Trophoblast cell (in vitro differentiated cells and primary cell): ENCODE measurements around the gene CAPN3.

Experiments used
- DNase-seq, 2 donors: peaks; one replicate each; pipeline ENCODE4 v3.0.0-alpha.2; 2016
- H2AFZ ChIP-seq: 2 replicates; pipeline ENCODE4 v1.6.1; 2013; ENCODE audit warnings: low read length, moderate library complexity, mild to moderate bottlenecking; ENCODE audit not compliant: insufficient read depth, poor library complexity
- H2AK5ac ChIP-seq: 2 replicates; pipeline ENCODE4 v1.6.1; 2013; ENCODE audit warnings: mild to moderate bottlenecking, low read length
- H2BK120ac ChIP-seq: 2 replicates; pipeline ENCODE4 v1.6.1; 2013; ENCODE audit warnings: low read length, mild to moderate bottlenecking, moderate library complexity; ENCODE audit not compliant: insufficient read depth, poor library complexity
- H2BK12ac ChIP-seq: 2 replicates; pipeline ENCODE4 v1.6.1; 2013; ENCODE audit warnings: mild to moderate bottlenecking, low read length, moderate library complexity
- H2BK5ac ChIP-seq: 2 replicates; pipeline ENCODE4 v1.6.1; 2013; ENCODE audit warnings: low read length, low read depth, moderate library complexity, mild to moderate bottlenecking; ENCODE audit not compliant: poor library complexity
- H3K14ac ChIP-seq: 2 replicates; pipeline ENCODE4 v1.6.1; 2013; ENCODE audit warnings: mild to moderate bottlenecking, low read length
- H3K18ac ChIP-seq: 2 replicates; pipeline ENCODE4 v1.6.1; 2013; ENCODE audit warnings: mild to moderate bottlenecking, low read length
- H3K23ac ChIP-seq: 2 replicates; pipeline ENCODE4 v1.6.1; 2013; ENCODE audit warnings: low read length
- H3K27ac ChIP-seq: 2 replicates; pipeline ENCODE4 v1.5.1; 2013; ENCODE audit warnings: low read depth, mild to moderate bottlenecking, inconsistent platforms, low read length, moderate library complexity
- H3K27me3 ChIP-seq: 2 replicates; pipeline ENCODE4 v1.6.1; 2013; ENCODE audit warnings: inconsistent platforms, mild to moderate bottlenecking, low read length, moderate library complexity; ENCODE audit not compliant: insufficient read depth
- H3K36me3 ChIP-seq, 2 experiments: 1 replicate in 1 of 2; 2 replicates in 1 of 2; pipeline ENCODE4 v1.6.1; 2013; ENCODE audit warnings: low read length in 2 of 2, mild to moderate bottlenecking in 2 of 2, moderate library complexity in 1 of 2; ENCODE audit not compliant: insufficient read depth in 2 of 2, control insufficient read depth in 1 of 2
- H3K4ac ChIP-seq: 2 replicates; pipeline ENCODE4 v1.6.1; 2013; ENCODE audit warnings: low read depth, mild to moderate bottlenecking, low read length, moderate library complexity
- H3K4me1 ChIP-seq, 2 experiments: 1 replicate in 1 of 2; 2 replicates in 1 of 2; pipeline ENCODE4 v1.6.1; 2013; ENCODE audit warnings: low read length in 2 of 2, mild to moderate bottlenecking in 2 of 2, moderate library complexity in 1 of 2; ENCODE audit not compliant: insufficient read depth in 2 of 2, control insufficient read depth in 1 of 2
- H3K4me2 ChIP-seq: 2 replicates; pipeline ENCODE4 v1.6.1; 2013; ENCODE audit warnings: inconsistent platforms, mild to moderate bottlenecking, low read length, moderate library complexity
- H3K4me3 ChIP-seq: 2 replicates; pipeline ENCODE4 v1.5.1; 2013; ENCODE audit warnings: mild to moderate bottlenecking, low read depth, low read length, inconsistent platforms
- H3K79me1 ChIP-seq: one replicate; pipeline ENCODE4 v1.6.1; 2013; ENCODE audit warnings: low read length
- H3K79me2 ChIP-seq: 2 replicates; pipeline ENCODE4 v1.6.1; 2013; ENCODE audit warnings: low read length, mild to moderate bottlenecking; ENCODE audit not compliant: control insufficient read depth, insufficient read depth, poor library complexity
- H3K9ac ChIP-seq: 2 replicates; pipeline ENCODE4 v1.6.1; 2013; ENCODE audit warnings: mild to moderate bottlenecking, low read length
- H3K9me3 ChIP-seq: 2 replicates; pipeline ENCODE4 v1.6.1; 2013; ENCODE audit warnings: low read depth, mild to moderate bottlenecking, control low read depth, inconsistent platforms, low read length; ENCODE audit not compliant: insufficient read depth
- H4K12ac ChIP-seq: 2 replicates; pipeline ENCODE4 v1.6.1; 2013; ENCODE audit warnings: low read depth, mild to moderate bottlenecking, low read length, moderate library complexity
- H4K8ac ChIP-seq: 2 replicates; pipeline ENCODE4 v1.6.1; 2013; ENCODE audit warnings: low read depth, mild to moderate bottlenecking, low read length, moderate library complexity
- H4K91ac ChIP-seq: one replicate; pipeline ENCODE4 v1.6.1; 2013; ENCODE audit warnings: low read depth, mild to moderate bottlenecking, low read length, moderate library complexity
- WGBS: extraction: QIAGEN DNeasy Blood & Tissue Kit; methylation state at CpG from one replicate; pipeline ENCODE4 v1.1.7; 2013; ENCODE audit warnings: missing lambda C conversion rate; ENCODE audit not compliant: insufficient read length, insufficient coverage; ENCODE audit errors: extremely low coverage; 5-methylcytosine and 5-hydroxymethylcytosine counted together

The CAPN3 gene

GRCh38 chr15:42378011-42378410 lies 18.7 kb downstream of the CAPN3 start:
- Histone ChIP-seq H2AFZ (no peak overlapping the region), H4K8ac (no peak overlapping the region), H3K4ac (no peak overlapping the region), H4K91ac (no peak overlapping the region), H3K9me3 (no peaks in the 10 kb centered on the region), H3K4me3 (no peak overlapping the region), H3K79me2 (no peaks in the 10 kb centered on the region), H3K23ac (no peak overlapping the region), H3K36me3 (no peaks in the 10 kb centered on the region), H2AK5ac (no peak overlapping the region), H3K4me1 (no peaks in the 10 kb centered on the region), H3K9ac (no peak overlapping the region), H3K27me3 (no peaks in the 10 kb centered on the region), H3K27ac (no peak overlapping the region), H3K14ac (no peak overlapping the region), H3K18ac (no peak overlapping the region), H3K79me1 (no peaks in the 10 kb centered on the region), H4K12ac (no peak overlapping the region), H2BK5ac (no peak overlapping the region), H2BK12ac (no peak overlapping the region), H2BK120ac (no peak overlapping the region), H3K4me2 (no peak overlapping the region)
- no peak for DNase-seq
- no CpG with 5 or more reads among the region's 8 CpGs for WGBS

- Histone ChIP-seq H2BK12ac (no peak overlapping the region), H3K27ac (no peak overlapping the region), H3K9me3 (no peaks in the 10 kb centered on the region), H3K4me3 (no peak overlapping the region), H3K79me2 (no peaks in the 10 kb centered on the region), H3K14ac (no peak overlapping the region), H2BK5ac (no peak overlapping the region), H2AK5ac (no peak overlapping the region), H4K12ac (no peak overlapping the region), H3K23ac (no peak overlapping the region), H3K27me3 (no peaks in the 10 kb centered on the region), H4K8ac (no peak overlapping the region), H3K9ac (no peak overlapping the region), H3K4me1 (peaks cover 7 to 10% of the 10 kb centered on the region in 2 experiments), H3K4me2 (no peak overlapping the region), H3K79me1 (no peaks in the 10 kb centered on the region), H3K4ac (no peak overlapping the region), H2BK120ac (no peak overlapping the region), H2AFZ (no peak overlapping the region), H3K18ac (no peak overlapping the region), H4K91ac (no peak overlapping the region), H3K36me3 (no peaks in the 10 kb centered on the region)
- no CpG with 5 or more reads among the region's 4 CpGs for WGBS
- no peak for DNase-seq
Measured at GRCh38 chr15:42384597-42384996, 25.3 kb downstream of the CAPN3 start.

GRCh38 chr15:42385206-42385979 lies 26.1 kb downstream of the CAPN3 start:
- Histone ChIP-seq H3K79me2 (no peaks in the 10 kb centered on the region), H4K8ac (no peak overlapping the region), H3K14ac (no peak overlapping the region), H3K4me2 (no peak overlapping the region), H3K4ac (no peak overlapping the region), H3K36me3 (no peaks in the 10 kb centered on the region), H3K79me1 (no peaks in the 10 kb centered on the region), H3K4me3 (no peak overlapping the region), H3K23ac (no peak overlapping the region), H3K27ac (no peak overlapping the region), H2AFZ (no peak overlapping the region), H3K9me3 (no peaks in the 10 kb centered on the region), H2BK120ac (no peak overlapping the region), H2BK12ac (no peak overlapping the region), H4K12ac (no peak overlapping the region), H3K18ac (no peak overlapping the region), H2AK5ac (no peak overlapping the region), H2BK5ac (no peak overlapping the region), H3K4me1 (peaks cover 7 to 10% of the 10 kb centered on the region in 2 experiments), H3K27me3 (no peaks in the 10 kb centered on the region), H3K9ac (no peak overlapping the region), H4K91ac (no peak overlapping the region)
- DNase-seq, result peak in 1 of 2 donors; percentile 59
- WGBS, result no CpG with 5 or more reads among the region's 5 CpGs

- no peak overlapping the region for H2AFZ ChIP-seq
- no peak overlapping the region for H2BK5ac ChIP-seq
- H3K9me3 ChIP-seq, result no peaks in the 10 kb centered on the region
- no peaks in the 10 kb centered on the region for H3K79me2 ChIP-seq
- H3K18ac ChIP-seq, result no peak overlapping the region
- H4K8ac ChIP-seq, result no peak overlapping the region
- H4K12ac ChIP-seq, result no peak overlapping the region
- no peak overlapping the region for H3K27ac ChIP-seq
- no peak overlapping the region for H3K23ac ChIP-seq
- no peak overlapping the region for H2BK120ac ChIP-seq
- H2BK12ac ChIP-seq, result no peak overlapping the region
- no peak overlapping the region for H4K91ac ChIP-seq
- no CpG with 5 or more reads among the region's 12 CpGs for WGBS
- H3K4ac ChIP-seq, result no peak overlapping the region
- no peak overlapping the region for H3K9ac ChIP-seq
- H3K79me1 ChIP-seq, result no peaks in the 10 kb centered on the region
- H3K27me3 ChIP-seq, result no peaks in the 10 kb centered on the region
- no peaks in the 10 kb centered on the region for H3K36me3 ChIP-seq
- H3K14ac ChIP-seq, result no peak overlapping the region
- DNase-seq, result no peak
- no peak overlapping the region for H3K4me3 ChIP-seq
- no peak overlapping the region for H3K4me2 ChIP-seq
- peaks cover 7 to 10% of the 10 kb centered on the region in 2 experiments for H3K4me1 ChIP-seq
- no peak overlapping the region for H2AK5ac ChIP-seq
Measured at GRCh38 chr15:42385980-42386700, 26.8 kb downstream of the CAPN3 start.
